Raji (cell line): ENCODE data around the gene PRKAG3.
A peak's percentile ranks its signal among the peaks of the same experiment; 100 is the strongest.

Experiments
- POLR2A ChIP-seq: IDR thresholded peaks from 2 replicates; pipeline ENCODE4 v1.6.1; 2011; ENCODE audit warnings: low read depth, low read length, control low read depth; ENCODE audit not compliant: insufficient read depth

PRKAG3 gene

DNA sequence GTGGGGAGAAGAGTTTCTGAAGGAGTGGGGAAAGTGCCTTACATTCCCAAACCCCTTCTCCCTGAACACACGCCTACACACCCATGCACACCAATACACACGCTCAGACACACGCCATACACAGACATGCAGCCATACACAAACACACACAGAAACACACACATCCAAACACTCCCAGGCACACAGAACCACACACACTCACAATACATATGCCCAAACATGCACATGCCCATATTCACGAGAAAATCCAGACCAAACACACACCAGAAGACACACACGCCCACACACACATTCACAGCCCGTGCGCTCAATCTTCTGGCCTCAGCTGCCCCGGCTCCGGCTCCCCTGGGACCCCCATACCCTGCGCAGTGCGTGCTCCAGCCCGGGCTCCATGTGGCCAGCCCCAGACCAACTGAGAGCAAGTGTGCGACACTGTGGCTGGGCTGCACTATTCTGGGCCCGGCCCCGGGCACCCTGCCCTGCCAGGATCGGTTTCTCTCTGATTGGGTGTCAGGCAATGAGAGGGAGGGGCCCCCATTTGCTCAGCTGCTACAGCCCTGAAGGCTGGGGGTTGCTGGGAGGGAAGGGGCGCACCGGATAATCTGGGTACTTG is at the start of gene PRKAG3:
TSS of gene PRKAG3 (minus strand) at position 426 of the 613 bp plus-strand sequence.
- no peak for TF ChIP-seq POLR2A

GRCh38 chr2:218880859-218881594 is 49.4 kb upstream of the PRKAG3 start:
- peak; percentile 29; the same call in 1 of the 2 replicates for TF ChIP-seq POLR2A

DNA sequence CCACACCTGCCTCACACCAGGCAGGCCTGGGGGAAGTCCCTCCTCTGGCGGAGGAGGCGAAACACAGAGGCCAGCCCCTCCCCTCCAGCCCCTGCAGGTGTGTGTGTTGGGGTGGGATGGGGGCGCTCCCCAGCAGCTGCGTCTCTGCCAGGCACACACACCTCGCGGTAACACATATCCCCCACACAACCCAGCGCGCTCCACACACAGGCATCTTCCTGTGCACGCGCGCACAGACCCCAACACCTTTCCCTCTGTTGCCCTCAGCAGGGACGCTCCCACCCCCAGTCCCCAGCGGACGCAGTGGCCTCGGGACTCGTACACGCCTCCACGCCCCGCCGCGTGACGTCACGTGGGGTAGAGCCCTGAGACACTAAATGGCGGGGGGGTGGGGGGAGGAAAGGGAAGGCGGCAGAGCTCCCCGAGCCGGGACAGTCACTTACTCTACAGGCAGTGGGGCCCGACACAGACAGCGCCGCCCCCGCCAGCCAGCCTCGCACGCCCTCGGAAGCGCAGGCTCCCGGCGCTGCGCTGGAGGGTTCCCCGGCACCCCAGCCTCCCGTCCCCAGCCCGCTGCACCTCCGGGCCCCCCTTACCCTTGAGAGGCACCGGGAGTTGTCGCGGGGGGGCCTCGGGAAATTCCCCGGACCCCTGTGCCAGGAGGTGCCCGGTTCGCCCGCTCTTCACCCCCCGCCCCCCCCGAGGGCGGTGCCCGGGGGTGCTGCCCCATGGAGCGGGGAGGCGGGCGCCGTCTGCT is 48.7 kb upstream of the PRKAG3 start, which contains the start of gene WNT10A:
TSS of gene WNT10A (plus strand) at position 751 of the 757 bp plus-strand sequence. CDS start 144 bp downstream, outside the sequence.
- peak; percentile 86 for TF ChIP-seq POLR2A

DNA sequence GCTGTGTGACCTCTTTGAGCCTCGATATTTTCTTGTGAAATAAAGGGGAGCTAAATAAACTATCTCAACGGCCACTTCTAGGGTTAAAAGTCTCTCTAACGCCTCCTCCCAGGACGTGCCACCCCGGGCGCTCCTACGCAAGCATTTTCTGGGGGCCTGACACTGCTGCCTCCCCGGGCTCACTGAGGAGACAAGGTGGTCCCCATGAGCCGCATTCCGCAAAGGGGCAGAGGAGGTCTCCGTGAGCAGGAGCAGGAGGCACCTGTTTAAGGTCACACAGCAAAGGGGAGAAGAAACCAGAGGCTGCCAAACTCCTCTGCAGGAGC is 48.1 kb upstream of the PRKAG3 start:
- no peak for TF ChIP-seq POLR2A

GRCh38 chr2:218878926-218879761 is 47.5 kb upstream of the PRKAG3 start:
- TF ChIP-seq POLR2A = no peak

- TF ChIP-seq POLR2A = no peak
These were observed 46.9 kb upstream of the PRKAG3 start for GRCh38 chr2:218878486-218878885.

- no peak for TF ChIP-seq POLR2A
These were observed 46.3 kb upstream of the PRKAG3 start for GRCh38 chr2:218877891-218878290.

DNA sequence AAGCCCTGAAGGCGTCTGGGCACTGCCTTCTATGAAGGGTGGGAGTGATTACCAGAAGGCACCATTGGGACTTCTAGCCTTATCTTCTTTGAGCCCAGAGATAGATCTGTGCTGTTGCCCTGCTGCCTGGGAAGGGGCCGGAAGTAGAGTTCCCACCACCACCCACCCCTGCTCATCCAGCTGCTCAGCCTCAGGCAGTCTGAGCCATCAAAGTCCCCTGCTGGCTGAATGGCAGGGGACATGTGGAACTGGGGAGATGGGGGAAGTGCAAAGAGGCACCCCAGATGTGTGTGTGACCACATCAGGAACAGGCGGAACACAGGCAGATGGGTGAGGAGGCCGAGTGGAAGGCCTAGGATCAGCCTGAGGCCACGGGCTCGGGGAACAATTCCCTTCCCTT is 45.7 kb upstream of the PRKAG3 start:
- TF ChIP-seq POLR2A = no peak

- TF ChIP-seq POLR2A = no peak
These were observed 45.1 kb upstream of the PRKAG3 start for GRCh38 chr2:218876562-218877219.

DNA sequence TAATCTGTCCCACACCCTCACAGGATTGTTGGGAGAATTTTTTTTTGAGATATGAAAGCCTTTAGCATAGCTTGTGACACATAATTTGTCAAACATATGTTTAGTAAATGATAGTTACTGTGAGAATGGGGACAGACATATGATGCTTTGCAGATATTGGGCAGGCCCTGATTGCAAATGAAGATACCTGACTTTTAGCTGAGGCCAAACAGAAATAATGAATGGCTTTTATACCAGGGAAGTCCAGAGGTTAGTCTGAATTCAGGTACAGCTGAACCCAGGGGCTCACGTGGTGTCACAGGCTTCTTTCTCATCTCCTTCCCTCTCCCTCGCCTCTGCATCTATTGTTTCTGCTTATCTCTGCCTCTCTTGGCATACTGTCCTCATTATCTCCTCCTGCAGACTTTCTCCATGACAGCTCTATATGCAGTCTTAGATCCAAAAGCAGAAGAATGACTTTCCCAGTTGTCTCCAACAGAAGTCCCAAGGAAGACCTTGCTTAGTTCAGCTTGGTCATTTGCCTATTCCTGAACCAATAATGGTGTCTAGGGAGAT is 44.2 kb upstream of the PRKAG3 start:
- no peak for TF ChIP-seq POLR2A

GRCh38 chr2:218873359-218874194 is 42.0 kb upstream of the PRKAG3 start:
- TF ChIP-seq POLR2A = no peak

DNA sequence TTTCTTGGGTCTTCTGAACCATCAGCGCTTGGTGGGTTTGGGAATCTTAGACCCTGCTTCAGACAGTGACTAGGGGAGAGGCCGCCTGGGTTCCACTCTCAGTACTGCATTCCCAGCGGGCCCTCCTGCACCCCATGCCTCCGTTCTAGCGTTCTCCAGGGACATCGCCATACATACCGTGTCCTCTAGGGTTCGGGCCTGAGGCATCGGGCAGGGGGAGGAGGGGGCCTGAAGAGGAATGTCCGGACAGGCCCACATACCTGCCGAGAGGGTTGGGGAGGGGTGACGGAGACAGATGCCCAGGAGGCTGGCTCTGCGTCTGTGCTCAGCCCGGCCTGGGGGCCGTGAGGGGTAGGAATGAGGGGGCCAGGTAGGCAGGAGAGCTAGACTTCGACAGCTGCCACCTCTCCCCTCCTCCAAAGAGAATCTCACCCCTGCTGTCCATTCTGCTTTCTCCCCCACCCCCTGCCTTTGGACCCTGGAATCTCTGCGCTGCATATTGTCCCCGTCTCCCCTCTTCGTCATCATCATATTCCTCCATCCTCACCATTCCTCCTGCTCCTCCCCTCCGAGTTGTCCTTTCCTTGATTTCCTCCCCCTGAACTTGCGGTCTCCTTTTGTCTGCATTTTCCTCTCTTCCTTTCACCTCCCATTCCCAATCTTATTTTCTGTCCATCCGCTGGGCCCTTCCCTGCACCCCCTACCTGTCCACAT is 41.2 kb upstream of the PRKAG3 start:
- no peak for TF ChIP-seq POLR2A
